K562 (cell line): ENCODE data around the gene AKAIN1. TPM values are rescaled to one million over a fixed set of nuclear protein-coding genes. Genes with fewer than 3 reads are reported as not detected.
A peak's percentile ranks its signal among the peaks of the same experiment; 100 is the strongest.

Experiments used
- ETV6 ChIP-seq, 3 experiments: fragments of 150-350 bp in 1 of 3; sonication (generic) in 1 of 3; formaldehyde crosslinking in 1 of 3; IDR thresholded peaks; 2 replicates each; pipeline versions ENCODE4 v1.6.1 to v1.8.0; 2014 to 2022; ENCODE audit warnings: borderline replicate concordance in 2 of 3, low read depth in 2 of 3, antibody characterized with exemption in 1 of 3, low read length in 1 of 3, mild to moderate bottlenecking in 1 of 3, missing genetic modification reagents in 1 of 3
- FOXA1 ChIP-seq: fragments of 450-650 bp; IDR thresholded peaks from 2 replicates; pipeline ENCODE4 v1.6.1; 2016; ENCODE audit warnings: mild to moderate bottlenecking, borderline replicate concordance
- KDM5B ChIP-seq: fragments of 200-600 bp; sonication (generic); IDR thresholded peaks from 2 replicates; pipeline ENCODE4 v1.6.1; 2012; ENCODE audit warnings: low read depth, mild to moderate bottlenecking, moderate library complexity, low read length, control low read depth, inconsistent platforms; ENCODE audit not compliant: insufficient replicate concordance
- SIN3A ChIP-seq, 2 experiments: fragments of 150-350 bp in 1 of 2; IDR thresholded peaks; 2 replicates each; pipeline ENCODE4 v1.6.1; 2011 to 2016; ENCODE audit warnings: borderline replicate concordance in 2 of 2, low read depth in 2 of 2, low read length in 2 of 2, mild to moderate bottlenecking in 2 of 2, moderate library complexity in 2 of 2; ENCODE audit not compliant: control insufficient read depth in 1 of 2
- SMAD1 ChIP-seq: fragments of 150-350 bp; IDR thresholded peaks from 2 replicates; pipeline ENCODE4 v1.6.1; 2014; ENCODE audit warnings: low read length, low read depth; ENCODE audit not compliant: partially characterized antibody
- TAF1 ChIP-seq: IDR thresholded peaks from 2 replicates; pipeline ENCODE4 v1.6.1; 2011; ENCODE audit warnings: mild to moderate bottlenecking, low read length, moderate library complexity; ENCODE audit not compliant: insufficient read depth, control insufficient read depth, severe bottlenecking; ENCODE audit errors: extremely low read depth
- polyA plus RNA-seq, 8 experiments: library from polyadenylated mRNA; depleted of rRNA in 4 of 8; stranded (reverse) in 5 of 8; unstranded in 3 of 8; fragments of >200 nt; fragmentation: Nextera tagmentation in 2 of 8; fragmentation: Illumina TruSeq in 1 of 8; extraction: Ambion mirVana in 2 of 8; extraction: Trizol in 1 of 8; gene quantifications; 2 replicates each; pipeline versions ENCODE4 v1.2.1 to v1.2.3, GENCODE V29; 2011 to 2014; ENCODE audit warnings: inconsistent platforms in 1 of 8, missing spikeins in 1 of 8
- total RNA-seq, 7 experiments: library from RNA; depleted of rRNA in 6 of 7; stranded (reverse); fragments of >200 nt in 6 of 7; fragmentation: Illumina TruSeq in 2 of 7; extraction: Trizol in 2 of 7; gene quantifications; 2 replicates each; pipeline versions ENCODE4 v1.2.1 to v1.2.3, GENCODE V29; 2011 to 2021; ENCODE audit warnings: low replicate concordance in 1 of 7
- TF ChIP-seq, protein P1 (sequence below): fragments of 200-800 bp; sonication (Bioruptor generic); IDR thresholded peaks from 2 replicates; pipeline ENCODE4 v1.6.1; 2016; ENCODE audit warnings: missing genetic modification characterization, missing compliant biosample characterization
- TF ChIP-seq, protein P2 (sequence below): fragments of 250-450 bp; sonication (Bioruptor Pico); IDR thresholded peaks from 2 replicates; pipeline ENCODE4 v1.9.0; 2021; ENCODE audit warnings: mild to moderate bottlenecking, inconsistent platforms

The AKAIN1 gene
- total and polyA plus RNA-seq, 9 of the 15 experiments (the other 6 are each of a cell fraction or from before 2014, with no cell fraction given) = not detected

DNA sequence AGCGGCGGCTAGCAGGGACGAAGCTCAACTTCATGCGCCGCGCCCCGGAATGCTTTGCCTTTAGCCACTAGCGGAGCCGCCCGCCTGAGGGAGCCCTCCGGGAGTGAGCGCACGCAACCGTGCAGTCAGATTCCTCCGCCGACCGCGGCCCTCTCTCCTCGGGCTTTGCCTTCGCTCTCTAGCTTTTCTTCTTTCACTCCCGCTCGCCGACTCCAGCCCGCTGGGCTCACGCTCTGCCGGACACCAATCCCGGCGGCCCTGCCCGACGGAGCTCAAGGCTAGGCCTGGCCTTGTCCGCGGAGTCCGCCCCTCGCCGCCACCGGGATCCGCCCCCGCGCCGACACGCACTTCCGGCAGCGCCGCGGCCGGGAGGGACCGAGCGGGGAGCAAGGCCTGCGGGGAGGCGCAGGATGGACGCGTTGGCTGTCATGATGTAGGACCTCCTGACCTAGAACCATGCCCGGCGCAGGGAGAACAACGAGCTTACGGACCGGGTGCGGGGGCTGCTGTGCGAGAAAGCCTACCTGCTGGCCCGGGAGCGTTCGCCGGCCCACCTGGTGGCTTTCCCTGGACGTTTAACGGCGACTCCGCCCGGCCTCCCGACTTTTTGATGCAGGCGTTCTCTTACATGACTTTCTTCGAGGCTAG, 40.8 kb upstream of the AKAIN1 start (continued):
- TF ChIP-seq, protein P1, sequence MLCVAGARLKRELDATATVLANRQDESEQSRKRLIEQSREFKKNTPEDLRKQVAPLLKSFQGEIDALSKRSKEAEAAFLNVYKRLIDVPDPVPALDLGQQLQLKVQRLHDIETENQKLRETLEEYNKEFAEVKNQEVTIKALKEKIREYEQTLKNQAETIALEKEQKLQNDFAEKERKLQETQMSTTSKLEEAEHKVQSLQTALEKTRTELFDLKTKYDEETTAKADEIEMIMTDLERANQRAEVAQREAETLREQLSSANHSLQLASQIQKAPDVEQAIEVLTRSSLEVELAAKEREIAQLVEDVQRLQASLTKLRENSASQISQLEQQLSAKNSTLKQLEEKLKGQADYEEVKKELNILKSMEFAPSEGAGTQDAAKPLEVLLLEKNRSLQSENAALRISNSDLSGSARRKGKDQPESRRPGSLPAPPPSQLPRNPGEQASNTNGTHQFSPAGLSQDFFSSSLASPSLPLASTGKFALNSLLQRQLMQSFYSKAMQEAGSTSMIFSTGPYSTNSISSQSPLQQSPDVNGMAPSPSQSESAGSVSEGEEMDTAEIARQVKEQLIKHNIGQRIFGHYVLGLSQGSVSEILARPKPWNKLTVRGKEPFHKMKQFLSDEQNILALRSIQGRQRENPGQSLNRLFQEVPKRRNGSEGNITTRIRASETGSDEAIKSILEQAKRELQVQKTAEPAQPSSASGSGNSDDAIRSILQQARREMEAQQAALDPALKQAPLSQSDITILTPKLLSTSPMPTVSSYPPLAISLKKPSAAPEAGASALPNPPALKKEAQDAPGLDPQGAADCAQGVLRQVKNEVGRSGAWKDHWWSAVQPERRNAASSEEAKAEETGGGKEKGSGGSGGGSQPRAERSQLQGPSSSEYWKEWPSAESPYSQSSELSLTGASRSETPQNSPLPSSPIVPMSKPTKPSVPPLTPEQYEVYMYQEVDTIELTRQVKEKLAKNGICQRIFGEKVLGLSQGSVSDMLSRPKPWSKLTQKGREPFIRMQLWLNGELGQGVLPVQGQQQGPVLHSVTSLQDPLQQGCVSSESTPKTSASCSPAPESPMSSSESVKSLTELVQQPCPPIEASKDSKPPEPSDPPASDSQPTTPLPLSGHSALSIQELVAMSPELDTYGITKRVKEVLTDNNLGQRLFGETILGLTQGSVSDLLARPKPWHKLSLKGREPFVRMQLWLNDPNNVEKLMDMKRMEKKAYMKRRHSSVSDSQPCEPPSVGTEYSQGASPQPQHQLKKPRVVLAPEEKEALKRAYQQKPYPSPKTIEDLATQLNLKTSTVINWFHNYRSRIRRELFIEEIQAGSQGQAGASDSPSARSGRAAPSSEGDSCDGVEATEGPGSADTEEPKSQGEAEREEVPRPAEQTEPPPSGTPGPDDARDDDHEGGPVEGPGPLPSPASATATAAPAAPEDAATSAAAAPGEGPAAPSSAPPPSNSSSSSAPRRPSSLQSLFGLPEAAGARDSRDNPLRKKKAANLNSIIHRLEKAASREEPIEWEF (CRISPR knock-in tag) = no peak
- TF ChIP-seq TAF1 (peak; percentile 83), SMAD1 (peak; percentile 38), KDM5B (peak; percentile 95), FOXA1 (no peak), SIN3A (IDR thresholded peaks at IDR 0.05; ENCODE audit: borderline replicate concordance in 2 of 2, control insufficient read depth in 1 of 2, low read depth in 2 of 2, low read length in 2 of 2) (peak; percentile 27 to 46; a peak in 2 of 4 replicates), ETV6 (IDR thresholded peaks at IDR 0.05; ENCODE audit: borderline replicate concordance in 1 of 2, low read depth in 2 of 2, low read length in 1 of 2) (no peak), ETV6 (CRISPR knock-in tag; IDR thresholded peaks at IDR 0.05; ENCODE audit: borderline replicate concordance) (peak; percentile 65; the same call in 1 of the 2 replicates)
- TF ChIP-seq, protein P2, sequence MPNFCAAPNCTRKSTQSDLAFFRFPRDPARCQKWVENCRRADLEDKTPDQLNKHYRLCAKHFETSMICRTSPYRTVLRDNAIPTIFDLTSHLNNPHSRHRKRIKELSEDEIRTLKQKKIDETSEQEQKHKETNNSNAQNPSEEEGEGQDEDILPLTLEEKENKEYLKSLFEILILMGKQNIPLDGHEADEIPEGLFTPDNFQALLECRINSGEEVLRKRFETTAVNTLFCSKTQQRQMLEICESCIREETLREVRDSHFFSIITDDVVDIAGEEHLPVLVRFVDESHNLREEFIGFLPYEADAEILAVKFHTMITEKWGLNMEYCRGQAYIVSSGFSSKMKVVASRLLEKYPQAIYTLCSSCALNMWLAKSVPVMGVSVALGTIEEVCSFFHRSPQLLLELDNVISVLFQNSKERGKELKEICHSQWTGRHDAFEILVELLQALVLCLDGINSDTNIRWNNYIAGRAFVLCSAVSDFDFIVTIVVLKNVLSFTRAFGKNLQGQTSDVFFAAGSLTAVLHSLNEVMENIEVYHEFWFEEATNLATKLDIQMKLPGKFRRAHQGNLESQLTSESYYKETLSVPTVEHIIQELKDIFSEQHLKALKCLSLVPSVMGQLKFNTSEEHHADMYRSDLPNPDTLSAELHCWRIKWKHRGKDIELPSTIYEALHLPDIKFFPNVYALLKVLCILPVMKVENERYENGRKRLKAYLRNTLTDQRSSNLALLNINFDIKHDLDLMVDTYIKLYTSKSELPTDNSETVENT (CRISPR knock-in tag) = peak; percentile 52; the same call in 1 of the 2 replicates
